Measurements from ENCODE around the gene TBC1D28.
"Not testable (repeated sequence)": the region's sequence is repeated elsewhere in the genome, so short reads cannot be mapped to it uniquely, and the experiment has no call there.

Gene TBC1D28

DNA sequence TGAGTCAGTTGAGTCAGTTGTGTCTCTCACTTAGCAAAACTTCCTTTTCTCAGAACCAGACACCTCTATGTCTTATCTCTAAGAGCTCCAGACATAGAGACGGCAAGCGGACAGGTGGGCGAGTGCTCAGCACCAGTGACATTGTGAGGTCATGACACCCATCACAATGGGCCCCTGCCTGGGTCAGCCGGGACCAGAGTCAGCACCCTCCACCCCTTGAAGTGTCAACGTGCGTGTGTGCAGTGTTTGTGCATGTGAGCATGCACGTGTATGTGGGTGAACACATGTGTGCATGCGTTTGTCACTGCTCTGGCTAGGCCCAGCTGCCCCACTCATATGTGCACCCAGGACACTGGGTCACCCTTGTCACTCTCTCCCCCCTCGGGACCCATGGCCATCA is at the start of gene TBC1D28:
Gene TBC1D28, minus strand, starts transcription at position 101 of the 400 bp plus-strand sequence. CDS start 3,039 bp downstream, outside the sequence.
- H3K27me3 Mint-ChIP-seq (ENCODE audit: low read depth); H3K27ac Mint-ChIP-seq; H3K4me3 Mint-ChIP-seq; H3K9me3 Mint-ChIP-seq; H3K36me3 Mint-ChIP-seq (ENCODE audit: low read depth); H3K4me1 Mint-ChIP-seq: not testable (repeated sequence)

DNA sequence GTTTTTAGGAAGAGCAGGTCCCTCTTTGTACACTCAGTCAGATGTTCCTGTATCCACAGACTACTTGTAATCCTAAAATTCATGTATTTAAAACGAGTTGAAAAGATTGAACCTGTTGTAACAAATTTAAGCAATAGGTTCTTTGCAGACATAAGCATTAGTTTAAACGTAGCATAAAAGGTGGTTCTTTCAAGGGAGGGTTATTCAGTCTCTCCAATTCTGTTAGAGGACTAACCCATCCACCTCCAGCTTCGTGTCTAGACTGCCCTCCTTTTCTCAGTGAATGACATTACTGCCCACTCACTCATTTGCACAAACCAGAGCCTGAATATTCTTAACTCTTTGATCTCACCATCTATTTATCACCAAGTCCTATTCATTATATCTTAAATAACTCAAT is 38.5 kb upstream of the TBC1D28 start:
- not testable (repeated sequence) for H3K9me3 Mint-ChIP-seq; H3K27me3 Mint-ChIP-seq (ENCODE audit: low read depth); H3K4me1 Mint-ChIP-seq
- Mint-ChIP-seq H3K4me3 (peak overlapping the region; percentile 88 to 94 (median 89)), H3K36me3 (ENCODE audit: low read depth) (peaks cover 32% of the 10 kb centered on the region), H3K27ac (peak overlapping the region; percentile 88 to 95 (median 93))

DNA sequence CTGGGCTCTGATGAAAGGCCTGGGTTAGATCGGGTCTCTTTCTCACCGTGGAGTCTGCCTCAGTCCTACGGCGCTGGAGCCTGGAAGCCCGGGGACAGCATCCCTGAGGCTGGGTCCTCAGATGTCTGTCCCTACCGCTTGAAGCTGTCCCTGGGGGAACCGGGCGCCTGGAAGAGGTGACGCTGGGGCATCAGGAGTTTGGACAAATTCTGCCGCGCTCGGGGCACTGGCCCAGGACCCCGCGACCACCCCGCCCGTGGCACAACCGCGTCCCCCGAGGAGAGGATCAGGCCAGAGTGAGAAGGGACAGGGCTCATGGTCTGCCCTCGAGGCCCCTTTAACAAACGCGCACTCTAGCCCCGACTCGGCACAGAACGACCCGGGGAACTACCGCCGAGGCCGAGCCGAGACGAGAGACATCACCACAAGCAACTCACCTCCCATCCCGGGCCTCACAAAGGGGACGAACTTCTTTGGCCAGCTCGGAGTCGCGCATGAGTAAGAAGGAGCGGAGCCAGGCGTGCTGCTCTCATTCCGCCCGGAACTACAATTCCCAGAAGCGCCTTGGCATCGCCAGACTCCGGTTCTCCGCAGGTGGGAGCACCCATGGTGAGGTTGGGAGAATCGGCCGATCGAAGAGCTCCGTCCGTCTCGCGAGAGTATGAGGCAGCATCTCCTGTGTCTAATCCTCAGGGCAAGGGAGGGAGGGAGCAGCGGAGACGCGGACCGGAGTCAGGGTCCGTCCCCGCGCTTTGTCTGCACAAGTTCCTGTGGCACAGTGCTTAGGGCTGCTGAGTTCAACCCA is 37.8 kb upstream of the TBC1D28 start, which contains the start of gene FOXO3B:
Gene FOXO3B, minus strand, starts transcription at position 548 of the 805 bp plus-strand sequence. CDS start 663 bp downstream, outside the sequence.
- H3K4me3 Mint-ChIP-seq = peak within 1 kb of the TSS; percentile 88 to 94 (median 89)
- H3K27me3 Mint-ChIP-seq (ENCODE audit: low read depth); H3K4me1 Mint-ChIP-seq: not testable (repeated sequence)
- H3K27ac Mint-ChIP-seq = peak within 1 kb of the TSS; percentile 88 to 95 (median 93)
- H3K9me3 Mint-ChIP-seq = peaks cover 11% of the 10 kb centered on the region
- peaks cover 37% of the 10 kb centered on the region for H3K36me3 Mint-ChIP-seq (ENCODE audit: low read depth)

DNA sequence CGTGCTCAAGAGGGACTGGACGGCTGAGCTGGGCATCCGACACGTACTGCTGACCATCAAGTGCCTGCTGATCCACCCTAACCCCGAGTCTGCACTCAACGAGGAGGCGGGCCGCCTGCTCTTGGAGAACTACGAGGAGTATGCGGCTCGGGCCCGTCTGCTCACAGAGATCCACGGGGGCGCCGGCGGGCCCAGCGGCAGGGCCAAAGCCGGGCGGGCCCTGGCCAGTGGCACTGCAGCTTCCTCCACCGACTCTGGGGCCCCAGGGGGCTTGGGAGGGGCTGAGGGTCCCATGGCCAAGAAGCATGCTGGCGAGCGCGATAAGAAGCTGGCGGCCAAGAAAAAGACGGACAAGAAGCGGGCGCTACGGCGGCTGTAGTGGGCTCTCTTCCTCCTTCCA is 33.2 kb upstream of the TBC1D28 start:
- peaks cover 24% of the 10 kb centered on the region for H3K9me3 Mint-ChIP-seq
- not testable (repeated sequence) for H3K27ac Mint-ChIP-seq; H3K4me3 Mint-ChIP-seq; H3K4me1 Mint-ChIP-seq; H3K27me3 Mint-ChIP-seq (ENCODE audit: low read depth)
- H3K36me3 Mint-ChIP-seq (ENCODE audit: low read depth) = peaks cover 74% of the 10 kb centered on the region

DNA sequence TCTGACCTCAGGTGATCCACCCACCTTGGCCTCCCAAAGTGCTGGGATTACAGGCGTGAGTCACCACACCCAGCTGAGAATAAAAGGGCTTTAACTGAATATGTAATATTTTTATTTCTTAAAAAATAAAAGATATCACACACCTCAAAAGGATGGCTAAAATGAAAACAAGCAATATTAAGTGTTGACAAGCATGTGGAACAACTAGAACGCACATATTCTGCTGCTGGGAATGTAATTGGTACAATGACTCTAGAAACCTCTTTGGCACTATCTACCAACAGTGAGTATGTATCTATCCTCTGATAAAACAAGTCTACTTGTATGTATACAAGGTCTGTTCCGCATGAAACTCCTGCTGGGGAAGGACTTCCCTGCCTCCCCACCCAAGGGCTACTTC is 32.7 kb upstream of the TBC1D28 start:
- not testable (repeated sequence) for H3K27ac Mint-ChIP-seq; H3K27me3 Mint-ChIP-seq (ENCODE audit: low read depth); H3K4me1 Mint-ChIP-seq; H3K4me3 Mint-ChIP-seq
- Mint-ChIP-seq H3K36me3 (ENCODE audit: low read depth) (peaks cover 78% of the 10 kb centered on the region), H3K9me3 (peaks cover 24% of the 10 kb centered on the region)

DNA sequence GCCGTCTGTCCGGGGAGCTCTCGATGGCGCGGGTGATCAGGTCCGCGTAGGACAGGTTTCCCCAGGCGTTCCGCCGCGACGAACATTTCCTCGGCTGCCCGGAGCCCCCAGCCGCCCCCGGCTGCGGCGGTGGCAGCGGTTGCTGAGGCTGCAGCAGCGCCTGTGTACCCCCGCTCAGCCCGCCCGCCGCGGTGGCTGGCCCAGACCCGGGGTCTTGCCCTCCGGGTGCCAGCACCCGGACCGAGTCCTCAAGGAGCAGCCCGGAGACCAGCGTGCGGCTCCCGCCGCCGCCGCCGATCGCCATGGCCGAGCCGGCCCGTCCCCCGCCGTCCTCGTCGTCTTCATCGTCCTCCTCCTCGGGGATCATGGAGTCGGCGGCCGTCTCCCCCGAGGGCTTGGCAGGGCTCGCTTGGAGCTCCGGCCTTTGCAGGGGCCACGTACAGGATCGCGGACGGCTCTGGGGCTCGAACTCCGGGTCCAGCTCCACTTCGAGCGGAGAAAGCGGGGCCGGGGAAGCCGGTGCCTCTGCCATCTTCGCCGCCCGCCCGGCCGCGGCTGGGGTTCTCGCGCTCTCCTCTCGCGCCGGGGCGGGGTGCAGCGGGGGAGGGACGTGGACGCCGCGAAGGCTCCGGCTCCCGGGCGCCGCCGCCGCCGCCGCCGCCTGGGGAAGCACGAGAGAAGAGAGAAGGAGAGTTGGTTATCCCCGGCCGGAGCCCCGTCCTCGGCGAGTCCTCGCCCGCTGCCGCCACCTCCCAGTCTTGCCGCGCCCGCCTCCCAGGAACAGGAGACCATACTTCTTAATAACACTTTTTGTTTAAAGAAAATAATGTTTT is 28.4 kb upstream of the TBC1D28 start:
- peaks cover 46% of the 10 kb centered on the region for H3K9me3 Mint-ChIP-seq
- peaks cover 81% of the 10 kb centered on the region for H3K36me3 Mint-ChIP-seq (ENCODE audit: low read depth)
- not testable (repeated sequence) for H3K4me3 Mint-ChIP-seq; H3K27me3 Mint-ChIP-seq (ENCODE audit: low read depth); H3K27ac Mint-ChIP-seq; H3K4me1 Mint-ChIP-seq

DNA sequence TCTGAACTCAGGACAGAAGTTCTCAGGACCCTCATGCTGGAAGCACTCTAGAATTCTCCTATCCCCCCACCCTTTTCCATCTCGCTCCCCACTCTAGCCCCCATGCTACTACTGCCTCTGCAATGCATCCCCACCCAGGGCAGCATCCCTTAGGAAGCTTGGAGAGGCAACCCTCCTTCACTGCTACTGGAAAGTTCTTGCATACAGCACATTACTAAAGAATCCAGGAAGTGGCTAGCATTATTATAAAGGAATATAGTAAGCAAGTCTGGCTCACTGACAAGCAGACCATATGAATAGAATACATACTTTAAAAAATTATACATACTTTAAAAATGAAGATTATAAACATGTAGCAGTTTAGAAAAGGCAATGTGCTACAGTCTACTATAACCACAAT is 24.4 kb upstream of the TBC1D28 start:
- not testable (repeated sequence) for H3K27me3 Mint-ChIP-seq (ENCODE audit: low read depth); H3K4me1 Mint-ChIP-seq; H3K4me3 Mint-ChIP-seq; H3K27ac Mint-ChIP-seq
- Mint-ChIP-seq H3K36me3 (ENCODE audit: low read depth) (peaks cover 69% of the 10 kb centered on the region), H3K9me3 (peaks cover 38% of the 10 kb centered on the region)

DNA sequence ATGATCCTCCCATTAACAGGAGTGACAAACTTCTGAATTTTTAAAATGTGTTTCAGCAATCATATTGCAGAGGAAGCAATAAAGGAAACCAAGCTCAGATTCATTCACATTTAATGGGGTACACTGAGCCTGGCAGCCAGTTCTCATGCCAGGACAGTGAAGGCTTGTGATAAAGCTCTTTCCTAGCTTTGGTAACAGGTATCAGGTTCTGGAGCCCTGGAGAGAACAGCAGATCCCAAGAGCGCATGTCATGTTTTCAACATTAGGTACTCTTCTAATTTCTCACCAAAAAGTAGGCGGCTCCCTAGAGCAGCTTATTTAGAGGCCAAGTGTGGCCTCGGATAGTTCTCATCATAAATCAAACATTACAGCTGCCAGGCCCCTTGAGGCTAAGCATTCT is 23.3 kb upstream of the TBC1D28 start:
- not testable (repeated sequence) for H3K27ac Mint-ChIP-seq; H3K4me1 Mint-ChIP-seq; H3K4me3 Mint-ChIP-seq; H3K27me3 Mint-ChIP-seq (ENCODE audit: low read depth)
- peaks cover 43% of the 10 kb centered on the region for H3K9me3 Mint-ChIP-seq
- H3K36me3 Mint-ChIP-seq (ENCODE audit: low read depth) = peaks cover 71% of the 10 kb centered on the region

DNA sequence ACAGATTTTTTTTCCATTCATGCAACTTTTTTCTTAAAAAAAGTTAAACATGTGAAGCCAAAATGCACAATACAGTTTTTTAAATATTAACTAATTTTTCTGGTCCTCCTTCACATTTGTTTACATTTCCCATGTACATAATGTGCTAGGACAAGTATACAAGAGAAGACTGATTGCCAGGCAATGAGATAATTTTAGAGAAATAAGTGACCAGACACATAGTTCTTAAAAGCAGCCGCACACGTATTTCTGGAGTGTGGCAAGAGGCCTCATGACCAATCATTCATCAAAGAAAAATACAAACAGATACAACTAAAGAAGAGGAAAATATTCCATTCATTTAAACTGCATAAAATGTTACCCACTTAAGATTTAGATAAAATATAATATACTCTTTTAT is 22.1 kb upstream of the TBC1D28 start:
- H3K27ac Mint-ChIP-seq = not testable (repeated sequence)

DNA sequence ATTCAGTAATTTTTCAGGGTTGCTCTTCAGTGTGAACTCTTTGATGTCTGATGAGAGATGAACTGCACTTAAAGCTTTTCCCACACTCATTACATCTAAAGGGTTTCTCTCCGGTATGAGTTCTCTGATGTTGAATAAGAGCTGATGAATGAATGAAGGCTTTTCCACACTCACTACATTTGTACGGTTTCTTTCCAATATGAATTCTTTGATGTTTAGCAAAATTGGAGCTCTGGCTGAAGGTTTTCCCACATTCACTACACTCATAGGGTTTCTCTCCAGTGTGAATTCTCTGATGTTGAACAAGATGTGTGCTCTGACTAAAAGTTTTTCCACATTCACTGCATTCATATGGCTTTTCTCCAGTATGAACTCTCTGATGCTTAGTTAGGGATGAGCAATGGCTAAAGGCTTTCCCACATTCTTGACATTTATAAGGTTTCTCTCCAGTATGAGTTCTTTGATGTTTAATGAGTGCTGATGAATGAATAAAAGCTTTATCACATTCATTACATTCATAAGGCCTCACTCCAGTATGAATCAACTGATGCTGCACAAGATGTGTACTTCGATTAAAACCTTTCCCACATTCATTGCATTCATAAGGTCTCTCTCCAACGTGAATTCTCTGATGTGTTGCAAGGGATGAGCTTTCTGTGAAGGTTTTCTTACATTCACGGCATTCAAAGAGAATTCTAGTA is 17.9 kb upstream of the TBC1D28 start:
- H3K4me1 Mint-ChIP-seq; H3K27ac Mint-ChIP-seq; H3K27me3 Mint-ChIP-seq (ENCODE audit: low read depth); H3K4me3 Mint-ChIP-seq: not testable (repeated sequence)
- peaks cover 38% of the 10 kb centered on the region for H3K36me3 Mint-ChIP-seq (ENCODE audit: low read depth)
- H3K9me3 Mint-ChIP-seq = peaks cover 31% of the 10 kb centered on the region

More for the DNA sequence above, 22.1 kb upstream of the TBC1D28 start:
- H3K27me3 Mint-ChIP-seq (ENCODE audit: low read depth); H3K4me1 Mint-ChIP-seq; H3K4me3 Mint-ChIP-seq: not testable (repeated sequence)
- Mint-ChIP-seq H3K9me3 (peaks cover 50% of the 10 kb centered on the region), H3K36me3 (ENCODE audit: low read depth) (peaks cover 71% of the 10 kb centered on the region)

DNA sequence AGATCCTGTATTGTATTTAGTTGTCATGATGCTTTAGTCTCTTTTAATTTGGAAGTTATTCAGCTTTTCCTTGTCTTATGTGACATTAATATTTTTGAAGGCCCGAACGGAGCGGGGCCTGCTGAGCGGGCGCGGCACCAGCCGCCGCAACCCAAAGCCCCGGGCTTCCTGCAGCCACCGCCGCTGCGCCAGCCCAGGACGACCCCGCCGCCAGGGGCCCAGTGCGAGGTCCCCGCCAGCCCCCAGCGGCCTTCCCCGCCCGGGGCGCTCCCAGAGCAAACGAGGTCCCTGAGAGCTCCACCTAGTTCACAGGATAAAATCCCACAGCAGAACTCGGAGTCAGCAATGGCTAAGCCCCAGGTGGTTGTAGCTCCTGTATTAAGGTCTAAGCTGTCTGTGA is 5.9 kb upstream of the TBC1D28 start:
- H3K27ac Mint-ChIP-seq; H3K27me3 Mint-ChIP-seq (ENCODE audit: low read depth); H3K36me3 Mint-ChIP-seq (ENCODE audit: low read depth); H3K9me3 Mint-ChIP-seq; H3K4me1 Mint-ChIP-seq; H3K4me3 Mint-ChIP-seq: not testable (repeated sequence)

DNA sequence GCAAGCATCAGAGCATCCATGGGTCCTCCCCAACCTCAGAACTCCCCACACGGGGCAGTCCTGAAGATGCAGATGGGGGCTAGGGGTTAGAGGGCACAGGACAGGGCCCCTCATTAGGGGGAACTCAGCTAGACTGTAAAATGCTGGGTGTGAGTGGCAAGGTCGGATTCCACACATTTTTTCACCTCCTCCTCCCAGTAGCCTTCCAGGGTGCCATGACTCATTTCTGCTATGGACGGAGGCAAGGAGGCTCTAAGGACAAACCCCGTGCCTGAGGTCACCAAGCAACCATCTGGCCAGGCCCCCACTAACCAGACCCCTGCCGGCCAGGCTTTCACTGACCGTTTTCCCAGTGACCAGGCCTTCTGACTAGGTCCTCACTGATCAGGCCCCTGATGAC is 1.1 kb downstream of the TBC1D28 start:
- H3K36me3 Mint-ChIP-seq (ENCODE audit: low read depth); H3K4me1 Mint-ChIP-seq; H3K4me3 Mint-ChIP-seq; H3K9me3 Mint-ChIP-seq; H3K27me3 Mint-ChIP-seq (ENCODE audit: low read depth); H3K27ac Mint-ChIP-seq: not testable (repeated sequence)

DNA sequence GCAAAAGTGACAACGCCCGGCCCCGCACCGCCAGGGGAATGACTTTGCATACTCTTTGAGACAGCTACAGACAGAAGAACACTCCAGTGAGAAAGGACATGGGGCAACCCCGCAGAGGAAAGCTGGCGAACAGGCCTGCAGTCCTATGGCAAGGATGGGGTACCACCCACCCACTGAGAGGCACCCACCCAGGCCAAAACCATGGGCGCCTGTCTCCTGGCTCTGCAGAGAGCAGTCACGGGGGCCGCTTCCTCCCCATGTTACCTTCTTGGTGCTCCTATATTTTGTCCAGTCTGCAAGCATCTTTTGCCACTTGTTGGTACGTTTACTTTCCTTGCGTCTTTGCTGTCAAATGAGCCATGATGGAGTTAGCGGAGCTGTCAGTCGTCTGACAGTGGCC is 5.8 kb downstream of the TBC1D28 start:
- not testable (repeated sequence) for H3K4me3 Mint-ChIP-seq; H3K27me3 Mint-ChIP-seq (ENCODE audit: low read depth); H3K9me3 Mint-ChIP-seq; H3K4me1 Mint-ChIP-seq; H3K27ac Mint-ChIP-seq; H3K36me3 Mint-ChIP-seq (ENCODE audit: low read depth)

DNA sequence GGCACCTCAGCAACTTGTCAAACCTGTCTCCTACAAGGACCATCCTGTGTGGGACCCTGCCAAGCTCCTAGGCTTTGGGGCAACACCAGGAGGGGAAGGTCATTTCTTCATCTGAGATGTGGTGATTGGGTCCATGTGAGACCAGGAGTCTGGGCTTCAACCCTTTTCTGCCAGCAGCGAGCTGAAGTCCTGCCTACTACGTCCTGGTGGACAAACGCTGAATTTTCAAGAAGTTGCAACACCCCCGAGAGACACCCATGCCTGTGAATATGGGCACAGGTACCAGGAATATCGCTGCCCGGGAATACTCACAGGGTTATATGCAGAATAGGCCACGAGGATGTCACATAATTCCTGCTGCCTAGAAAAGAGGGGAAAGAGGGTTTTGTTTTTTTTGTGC is 8.0 kb downstream of the TBC1D28 start:
- not testable (repeated sequence) for H3K4me1 Mint-ChIP-seq; H3K27ac Mint-ChIP-seq; H3K27me3 Mint-ChIP-seq (ENCODE audit: low read depth); H3K36me3 Mint-ChIP-seq (ENCODE audit: low read depth); H3K9me3 Mint-ChIP-seq; H3K4me3 Mint-ChIP-seq

DNA sequence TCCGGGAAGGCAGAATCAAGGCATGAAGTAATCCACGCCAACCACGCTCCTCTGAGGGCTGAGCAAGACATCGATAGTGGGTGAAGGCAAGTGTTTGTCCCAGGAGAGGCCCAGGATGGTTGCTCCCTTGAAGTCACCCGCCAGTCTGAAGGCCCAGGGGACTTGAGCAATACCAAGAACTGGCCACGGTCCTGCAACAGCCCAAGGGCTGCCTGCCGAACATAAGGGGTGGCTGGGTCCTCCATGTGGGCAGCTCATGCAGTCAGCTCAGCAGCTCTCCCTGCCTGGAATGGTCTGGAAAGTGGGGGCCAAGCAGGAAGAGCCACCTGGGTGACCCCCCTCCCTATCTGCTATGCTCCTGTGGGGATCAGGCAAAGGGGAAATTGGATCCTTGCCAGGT is 8.4 kb downstream of the TBC1D28 start:
- H3K36me3 Mint-ChIP-seq (ENCODE audit: low read depth); H3K4me1 Mint-ChIP-seq; H3K27me3 Mint-ChIP-seq (ENCODE audit: low read depth); H3K9me3 Mint-ChIP-seq; H3K27ac Mint-ChIP-seq; H3K4me3 Mint-ChIP-seq: not testable (repeated sequence)

All from nephron (organoid).